ENCODE results near the gene CLDN20. TPM values are rescaled to one million over a fixed set of nuclear protein-coding genes. Genes with fewer than 3 reads are reported as not detected.

The CLDN20 gene
- polyA plus RNA-seq, 1 of the 3 experiments (the other 2 are of a cell fraction): 0.07 TPM

GRCh38 chr6:155278319-155279049 lies 14.7 kb downstream of the CLDN20 start:
- CTCF ChIA-PET: interaction anchor here (1.5 to 4.2 kb wide), 3 partner anchors 9 to 36 kb away, joined by 3 to 26 read pairs (median 7); partner anchors contain the start of gene TFB1M
- Histone ChIP-seq H3K4me3 (ENCODE audit: low read depth in 2 of 2, low read length in 1 of 2) (no peak overlapping the region), H3K27me3 (ENCODE audit: insufficient read depth) (no peaks in the 10 kb centered on the region), H3K9ac (no peak overlapping the region), H3K4me1 (ENCODE audit: control insufficient read depth in 1 of 2, insufficient read depth in 2 of 2, low read depth in 1 of 2, low read length in 1 of 2) (peaks cover 26 to 50% of the 10 kb centered on the region in 2 experiments), H3K27ac (ENCODE audit: low read depth in 2 of 2, low read length in 1 of 2) (peak overlapping the region; percentile 93 to 99; a peak in 3 of 4 replicates), H3K9me3 (no peaks in the 10 kb centered on the region), H3K9me2 (no peaks in the 10 kb centered on the region), H3K36me3 (replicated peaks in 1 of 2; ENCODE audit: control insufficient read depth in 1 of 2, insufficient read depth in 2 of 2, low read length in 1 of 2) (peaks cover 32 to 34% of the 10 kb centered on the region in 2 experiments), H2AFZ (ENCODE audit: low read depth) (no peak overlapping the region), H3K4me2 (no peak overlapping the region), H3K79me2 (ENCODE audit: insufficient read depth) (peaks cover 12% of the 10 kb centered on the region; the same call in 1 of the 2 replicates), H4K20me1 (ENCODE audit: insufficient read depth) (no peaks in the 10 kb centered on the region), H3F3A (replicated peaks; ENCODE audit: insufficient read depth) (peaks cover 37% of the 10 kb centered on the region)
- 97% methylated on average over 4 of the region's 5 CpGs for WGBS (ENCODE audit: low lambda C conversion rate)
- POLR2A ChIA-PET: no interaction called here
- DNase-seq: no peak
- TF ChIP-seq USF1 (IDR thresholded peaks at IDR 0.05; ENCODE audit: borderline replicate concordance, low read depth) (no peak), EP300 (IDR thresholded peaks at IDR 0.05; ENCODE audit: borderline replicate concordance in 1 of 2, low read depth in 1 of 2, low read length in 1 of 2) (no peak), ZBTB33 (IDR thresholded peaks at IDR 0.05; ENCODE audit: borderline replicate concordance, low read depth) (no peak), USF2 (IDR thresholded peaks at IDR 0.05; ENCODE audit: borderline replicate concordance, low read depth, low read length) (no peak), FOXJ3 (CRISPR knock-in tag; IDR thresholded peaks at IDR 0.05) (no peak), ELF1 (IDR thresholded peaks at IDR 0.05) (no peak), FOXM1 (IDR thresholded peaks at IDR 0.05; ENCODE audit: low read depth) (no peak), FOSL2 (IDR thresholded peaks at IDR 0.05; ENCODE audit: borderline replicate concordance, low read depth) (no peak), RXRA (IDR thresholded peaks at IDR 0.05; ENCODE audit: borderline replicate concordance, low read depth) (no peak), JUND (IDR thresholded peaks at IDR 0.05) (no peak), NRF1 (IDR thresholded peaks at IDR 0.05; ENCODE audit: low read depth, low read length) (no peak), POLR2AphosphoS5 (IDR thresholded peaks at IDR 0.05; ENCODE audit: low read depth, low read length) (no peak), SIN3A (IDR thresholded peaks at IDR 0.05; ENCODE audit: borderline replicate concordance, low read depth, low read length) (no peak), NFIC (IDR thresholded peaks at IDR 0.05; ENCODE audit: borderline replicate concordance) (no peak)

Data from SK-N-SH (cell line).